CD4-positive, alpha-beta T cell treated with Interleukin-21 for 1 hour (primary cell): ENCODE results near the gene CLUH.

Experiments used
- DNase-seq: peaks from one replicate; pipeline ENCODE4 v3.0.0-alpha.2; 2020

Gene CLUH

GRCh38 chr17:2711608-2712299 lies at the start of gene CLUH:
Gene CLUH (minus strand): TSS chr17:2711764. CDS start chr17:2711661, 103 bp downstream.
- DNase-seq = peak; percentile 96

DNA sequence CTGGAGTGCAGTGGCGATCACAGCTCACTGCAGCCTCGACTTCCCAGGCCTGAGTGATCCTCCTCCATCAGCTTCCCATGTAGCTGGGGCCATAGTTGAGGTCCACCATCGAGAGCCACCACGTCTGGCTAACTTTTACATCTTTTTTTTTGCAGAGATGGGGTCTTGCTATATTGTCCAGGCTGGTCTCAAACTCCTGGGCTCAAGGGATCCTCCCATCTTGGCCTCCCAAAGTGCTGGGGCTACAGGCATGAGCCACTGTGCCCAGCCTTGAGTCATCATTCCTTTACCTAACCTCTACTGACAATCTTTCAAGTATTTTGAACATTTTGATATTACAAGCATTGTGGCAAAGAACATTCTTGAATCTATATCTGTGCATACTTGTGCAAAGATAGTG lies 47.3 kb upstream of the CLUH start:
- DNase-seq = no peak

DNA sequence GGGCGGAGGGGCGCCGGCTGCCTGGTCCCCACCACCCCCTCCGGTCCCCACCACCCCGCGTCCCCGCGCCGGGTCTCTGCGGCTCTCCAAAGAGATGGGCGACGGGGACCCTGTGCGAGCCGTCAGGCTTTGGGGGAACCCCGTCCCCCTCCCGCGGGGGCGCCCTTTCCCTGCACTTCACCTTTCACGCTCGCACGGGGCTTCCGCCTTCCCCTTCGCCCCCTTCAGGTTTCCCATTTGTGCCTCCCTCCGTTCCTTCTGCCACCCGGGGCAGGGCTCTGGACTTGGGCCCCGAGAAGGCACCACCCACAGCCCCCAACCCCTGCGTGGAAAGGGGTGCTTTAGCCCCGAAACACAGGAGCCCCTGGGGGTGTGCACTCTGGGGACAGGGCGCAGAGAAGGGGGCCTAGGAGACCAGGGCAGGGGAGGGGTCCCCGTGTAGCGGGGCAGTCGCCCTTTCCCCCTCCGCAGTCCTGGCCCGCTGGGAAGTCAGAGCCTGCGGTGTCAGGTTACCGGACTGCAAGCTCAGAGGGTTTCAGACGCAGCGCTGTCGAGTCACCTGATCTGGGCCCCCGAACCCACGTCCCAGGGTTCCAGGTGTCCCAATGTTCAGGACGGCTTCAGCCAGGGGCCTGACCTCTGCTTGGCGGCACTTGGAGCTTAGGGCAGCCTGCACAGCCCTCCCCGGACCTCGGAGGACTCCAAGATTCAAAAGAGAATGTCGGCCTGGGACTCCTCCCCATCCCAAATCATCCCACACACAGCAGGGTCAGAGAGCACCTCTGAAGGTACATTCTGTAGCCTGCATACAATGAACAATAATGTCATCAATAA lies 44.5 kb upstream of the CLUH start:
- no peak for DNase-seq

DNA sequence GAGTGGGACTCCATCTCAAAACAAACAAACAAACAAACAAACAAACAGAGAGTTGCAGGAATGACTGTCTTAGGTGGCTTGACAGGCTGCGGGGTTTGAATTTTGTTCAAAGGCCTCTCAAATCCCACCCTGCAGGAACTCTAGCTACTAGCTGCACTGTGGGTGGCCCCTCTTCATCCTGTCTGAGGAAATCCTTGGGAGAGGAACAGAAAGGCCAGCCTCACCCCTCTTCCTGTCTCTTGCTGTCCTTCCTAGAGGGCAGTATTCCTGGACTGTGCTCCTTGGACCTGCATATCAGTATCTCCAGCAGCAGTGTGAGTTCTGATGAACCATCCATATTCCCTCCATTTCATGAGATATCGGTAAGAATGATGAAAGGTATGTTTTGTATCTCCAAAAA lies 39.9 kb upstream of the CLUH start:
- DNase-seq = no peak

DNA sequence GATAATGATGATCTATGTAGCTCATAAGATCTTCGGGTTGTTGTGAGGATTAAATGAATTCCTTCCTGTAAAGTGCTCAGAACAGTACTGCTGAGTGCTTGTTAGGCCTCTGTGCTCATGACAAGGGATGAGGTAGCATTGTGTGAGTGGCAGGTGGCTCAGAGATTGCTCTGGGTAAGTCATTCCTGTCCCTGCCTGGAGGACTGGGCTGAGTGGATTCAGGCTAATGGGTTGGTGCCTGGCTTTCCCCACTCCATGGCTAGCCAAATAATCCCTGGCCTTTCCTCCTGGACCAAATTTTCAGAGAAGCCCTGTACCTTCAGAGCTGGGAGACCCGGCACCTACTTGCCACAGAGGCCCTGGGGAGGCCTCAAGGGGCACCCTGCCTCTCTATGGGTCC lies 39.2 kb upstream of the CLUH start:
- no peak for DNase-seq

DNA sequence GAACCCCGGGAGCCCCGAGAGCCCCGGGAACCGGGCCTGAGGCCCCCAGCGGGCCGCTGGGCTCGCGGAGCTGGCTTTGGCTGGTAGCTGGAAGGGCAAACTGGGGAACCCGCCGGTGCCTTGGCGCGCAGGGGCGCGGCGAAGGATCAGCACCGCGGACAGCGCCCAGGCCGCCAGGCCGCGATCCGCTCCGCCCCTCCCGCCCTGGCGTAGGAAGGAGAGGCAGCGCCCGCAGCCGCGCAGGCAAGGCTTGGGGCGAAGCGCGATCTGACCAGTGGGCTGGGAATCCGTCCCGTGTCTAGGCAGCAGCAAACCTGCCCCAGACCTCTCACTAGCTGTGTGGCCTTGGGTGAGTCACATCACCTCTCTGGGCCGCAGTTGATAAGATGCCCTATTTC lies 38.2 kb upstream of the CLUH start:
- DNase-seq = peak; percentile 69

DNA sequence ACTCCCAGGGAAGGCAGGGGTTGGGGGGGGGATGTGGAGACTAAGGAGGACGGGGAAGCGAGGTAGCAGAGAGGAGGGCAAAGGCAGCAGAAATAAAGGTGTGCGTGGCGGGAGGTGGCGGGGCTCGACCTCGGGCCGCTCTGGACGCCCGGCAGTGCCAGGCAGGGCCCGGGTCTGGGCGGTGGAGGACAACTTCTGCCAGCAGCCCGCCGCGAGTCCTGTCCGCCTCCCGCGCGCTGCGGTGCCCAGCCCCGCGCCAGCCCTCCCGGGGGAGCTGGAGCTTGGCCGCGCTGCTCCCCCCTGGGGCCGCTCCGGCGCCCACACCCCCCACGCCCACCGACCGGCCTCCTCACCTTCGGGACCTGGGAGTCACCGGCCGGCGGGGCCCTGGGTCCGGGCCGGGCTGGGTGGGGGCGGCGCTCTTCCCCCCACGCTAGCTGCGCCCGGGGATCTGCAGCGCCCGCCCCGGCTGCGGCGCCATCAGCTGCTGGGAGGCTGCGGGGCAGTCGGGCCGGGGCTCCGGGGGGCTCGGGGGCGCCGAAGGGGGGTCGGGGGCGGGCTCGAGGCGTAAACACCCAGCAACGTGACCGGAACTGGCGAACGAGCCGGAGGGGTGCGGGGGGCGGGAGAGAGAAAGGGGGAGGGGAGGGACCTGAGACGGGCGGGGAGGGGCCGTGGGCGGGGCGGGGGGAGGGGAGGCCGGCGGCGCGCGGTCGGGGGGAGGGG lies 37.7 kb upstream of the CLUH start, which contains the start of gene CCDC92B:
Gene CCDC92B, minus strand, starts transcription at position 595 of the 726 bp plus-strand sequence. CDS start 14,507 bp downstream, outside the sequence.
- DNase-seq = no peak

- no peak for DNase-seq
Observed at GRCh38 chr17:2745317-2746037, 33.9 kb upstream of the CLUH start.

GRCh38 chr17:2737693-2738092 lies 26.1 kb upstream of the CLUH start:
- no peak for DNase-seq

GRCh38 chr17:2736956-2737355 lies 25.4 kb upstream of the CLUH start:
- DNase-seq = no peak

DNA sequence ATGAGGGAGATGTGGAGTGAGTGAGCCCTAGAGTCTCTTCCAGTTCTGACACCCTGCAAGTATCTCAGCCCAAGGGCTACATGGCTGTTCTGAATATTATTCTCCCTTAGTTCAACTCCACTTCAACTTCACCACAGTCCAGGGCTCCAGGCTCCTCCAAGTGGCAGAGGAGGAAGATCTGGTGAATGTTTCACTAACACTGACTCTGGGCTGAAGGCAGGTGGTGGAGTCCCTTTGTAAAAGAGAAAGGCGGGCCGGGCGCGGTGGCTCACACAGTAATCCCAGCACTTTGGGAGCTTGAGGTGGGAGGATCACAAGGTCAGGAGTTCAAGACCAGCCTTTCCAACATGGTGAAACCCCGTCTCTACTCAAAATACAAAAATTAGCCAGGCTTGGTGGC lies 24.3 kb upstream of the CLUH start:
- no peak for DNase-seq

GRCh38 chr17:2734939-2735338 lies 23.4 kb upstream of the CLUH start:
- no peak for DNase-seq

DNA sequence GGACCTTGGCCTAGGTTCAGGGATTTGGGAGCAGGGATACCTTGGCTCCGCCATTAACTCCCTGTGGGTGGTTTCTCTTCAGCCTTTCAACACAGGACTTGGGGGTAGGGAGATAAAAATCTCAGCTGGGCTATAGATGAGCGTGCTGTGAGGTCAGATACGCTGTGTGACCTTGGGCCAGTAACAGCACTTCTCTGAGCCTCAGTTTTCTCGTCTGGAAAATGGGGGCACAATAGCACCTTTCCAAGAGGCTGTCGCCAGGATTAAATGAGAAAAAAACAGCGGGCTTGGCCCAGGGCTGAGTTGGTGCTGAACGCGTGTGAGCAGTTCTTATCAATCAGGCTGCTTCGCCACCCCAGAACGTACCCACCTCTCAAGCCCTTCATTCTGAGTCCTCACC lies 20.2 kb upstream of the CLUH start:
- no peak for DNase-seq

DNA sequence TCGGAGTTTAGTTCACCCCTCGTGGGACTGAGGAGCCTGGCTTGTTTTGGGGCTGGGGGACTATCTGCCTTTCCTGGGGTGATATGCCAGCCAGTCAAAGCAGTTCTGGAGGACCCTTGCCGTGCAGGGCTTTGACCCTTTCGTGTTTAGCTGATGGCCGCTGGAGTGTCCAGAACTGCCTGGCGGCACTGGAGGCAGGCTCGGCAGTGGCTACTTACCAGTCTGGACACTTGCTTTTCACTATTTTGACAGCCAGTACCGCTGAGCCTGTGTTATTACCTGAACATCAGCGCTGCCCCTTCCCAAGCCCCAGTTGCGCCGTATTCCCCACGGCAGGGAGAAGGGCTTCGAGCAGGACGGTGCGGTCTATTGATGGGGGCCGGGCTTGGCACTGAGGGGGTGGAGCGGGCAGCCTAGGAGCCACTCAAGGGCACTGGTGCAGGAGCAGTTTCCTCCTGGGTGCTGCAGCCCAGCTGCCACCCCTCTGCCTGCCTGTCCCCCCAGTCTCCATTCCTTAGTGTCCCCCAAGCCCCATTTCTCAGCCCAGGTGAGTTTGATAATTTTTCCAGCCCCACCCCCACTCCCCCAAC lies 19.3 kb upstream of the CLUH start:
- no peak for DNase-seq

DNA sequence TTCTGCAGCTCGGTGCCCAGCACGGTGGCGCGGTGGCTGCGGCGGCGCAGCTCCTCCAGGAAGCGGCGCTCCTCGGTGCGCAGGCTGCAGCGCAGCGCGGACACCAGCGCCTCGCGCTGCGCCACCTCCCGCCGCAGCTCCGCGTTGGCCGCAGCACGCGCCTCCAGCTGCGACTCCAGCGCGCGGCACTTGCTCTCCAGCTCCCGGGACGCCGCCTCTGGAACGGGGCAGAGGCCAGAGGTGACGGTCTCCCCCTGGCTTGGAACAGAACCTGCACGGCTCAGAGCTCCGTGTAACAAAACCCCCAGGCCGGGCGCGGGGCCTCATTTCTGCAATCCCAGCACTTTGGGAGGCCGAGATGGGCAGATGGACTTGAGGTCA lies 13.2 kb upstream of the CLUH start:
- DNase-seq = peak; percentile 29

DNA sequence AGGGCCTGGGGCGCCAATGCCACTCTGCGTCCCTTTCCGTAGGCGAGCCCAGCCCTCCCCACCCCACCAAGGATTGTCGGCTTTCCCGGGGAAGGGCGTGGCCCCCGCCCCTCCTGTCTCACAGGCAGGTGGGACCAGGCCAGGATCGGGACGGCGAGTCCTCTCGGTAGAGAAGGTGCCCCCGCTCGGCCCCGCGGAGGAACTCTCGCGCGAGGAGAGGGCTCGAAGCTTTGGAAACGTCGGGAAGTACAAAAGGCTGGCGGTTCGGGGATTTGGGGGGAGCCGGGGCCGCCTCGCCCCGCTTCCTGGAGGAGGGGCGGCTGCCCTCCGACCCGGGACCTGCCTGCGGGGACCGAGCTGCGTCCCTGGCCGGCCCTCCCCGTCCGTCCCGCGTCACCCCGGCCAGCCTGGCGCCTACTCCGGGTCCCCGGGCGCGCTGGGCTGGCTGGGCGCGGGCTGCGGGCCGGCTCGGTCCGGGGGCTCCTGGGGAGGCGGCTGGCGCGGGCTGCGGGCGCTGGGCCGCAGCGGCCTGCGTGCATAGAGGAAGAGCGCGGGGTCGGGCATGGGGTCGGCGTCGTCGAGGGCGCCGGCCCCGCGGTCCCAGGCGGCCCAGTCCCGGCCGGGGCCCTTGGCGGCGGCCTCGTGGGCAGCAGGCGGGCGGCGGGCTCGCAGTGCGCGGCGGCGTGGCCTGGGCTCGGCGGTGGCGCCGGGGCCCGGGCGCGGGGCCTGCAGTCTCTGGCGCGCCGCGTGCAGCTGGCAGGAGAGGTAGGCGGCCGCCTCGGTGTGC lies 12.6 kb upstream of the CLUH start:
- DNase-seq = no peak

DNA sequence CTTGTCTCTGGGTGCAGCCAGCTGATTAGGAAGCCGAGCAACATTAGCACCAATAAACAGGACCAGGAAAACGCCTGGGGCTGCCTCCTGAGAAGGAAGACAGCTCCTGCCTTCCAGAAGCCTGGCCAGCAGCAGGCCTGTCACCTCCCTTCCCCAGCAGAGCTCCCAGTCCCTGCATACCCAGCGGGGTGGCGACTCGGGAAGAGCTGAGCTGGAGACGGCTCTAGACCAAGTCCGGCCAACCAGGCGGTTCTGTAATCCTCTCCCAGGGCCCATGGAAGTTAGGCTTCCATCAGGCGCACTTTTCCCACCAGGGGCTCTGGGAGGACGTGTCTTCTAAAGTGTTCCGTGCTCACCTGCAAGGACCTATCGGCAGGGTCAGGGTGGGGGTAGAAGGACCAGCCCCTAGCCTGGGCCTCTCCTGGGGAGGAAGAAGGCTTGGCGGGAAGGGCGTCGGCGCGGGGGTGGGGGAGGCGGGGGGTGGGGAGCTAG lies 12.0 kb upstream of the CLUH start:
- no peak for DNase-seq

DNA sequence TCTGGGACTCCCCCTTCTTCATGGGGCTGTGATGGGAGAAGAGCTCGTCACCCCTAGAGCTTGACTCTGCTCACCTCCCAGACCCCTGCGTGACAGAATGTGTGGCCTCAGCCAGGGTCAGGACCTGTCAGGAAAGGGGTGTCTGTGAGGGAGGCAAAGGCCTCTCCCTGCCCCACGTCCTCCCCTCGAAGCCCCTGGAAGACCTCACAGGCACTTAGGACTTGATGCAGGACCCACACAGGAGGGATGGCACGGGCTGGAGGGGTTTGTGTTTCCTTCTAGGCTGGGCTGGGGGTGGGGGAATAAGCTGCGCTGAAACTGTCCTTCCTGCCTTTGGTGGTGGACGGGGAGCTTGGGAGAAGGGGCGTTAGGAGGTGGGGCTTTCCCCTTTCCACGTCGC lies 11.0 kb upstream of the CLUH start:
- DNase-seq = no peak

GRCh38 chr17:2721603-2722002 lies 10.0 kb upstream of the CLUH start:
- DNase-seq = no peak

DNA sequence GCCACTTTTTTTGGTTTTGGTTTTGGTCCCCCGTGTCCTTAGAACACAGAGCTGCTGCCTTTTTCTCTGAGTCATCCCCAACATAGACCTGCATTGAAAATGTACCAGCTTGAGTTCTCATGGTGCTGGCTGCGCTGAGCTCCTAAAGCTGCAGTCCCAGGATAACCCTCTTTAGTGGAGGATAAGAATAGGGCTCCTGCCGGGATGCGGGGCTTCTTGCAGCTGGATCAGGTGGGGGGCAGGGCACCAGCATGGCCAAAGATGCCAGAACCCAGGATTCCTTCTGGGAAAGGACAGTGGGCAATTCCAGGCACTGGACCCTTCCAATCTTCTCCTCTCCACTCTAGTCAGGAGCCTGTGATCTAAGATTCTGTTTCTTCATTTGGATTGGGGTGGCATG lies 8.3 kb upstream of the CLUH start:
- no peak for DNase-seq

GRCh38 chr17:2718150-2718938 lies 6.8 kb upstream of the CLUH start:
- DNase-seq = no peak
